HG02678 (cell line): ENCODE data around the gene FAM161B.
A peak's percentile ranks its signal among the peaks of the same experiment; 100 is the strongest.
"Not testable (repeated sequence)": the region's sequence is repeated elsewhere in the genome, so short reads cannot be mapped to it uniquely, and the experiment has no call there.

ENCODE experiments used
- ATAC-seq: cut with Tn5 transposase; IDR thresholded peaks from one replicate; pipeline ENCODE4 v1.9.1; 2021; ENCODE audit warnings: mild to moderate bottlenecking, moderate library complexity; ENCODE audit not compliant: unreplicated experiment

The FAM161B gene

DNA sequence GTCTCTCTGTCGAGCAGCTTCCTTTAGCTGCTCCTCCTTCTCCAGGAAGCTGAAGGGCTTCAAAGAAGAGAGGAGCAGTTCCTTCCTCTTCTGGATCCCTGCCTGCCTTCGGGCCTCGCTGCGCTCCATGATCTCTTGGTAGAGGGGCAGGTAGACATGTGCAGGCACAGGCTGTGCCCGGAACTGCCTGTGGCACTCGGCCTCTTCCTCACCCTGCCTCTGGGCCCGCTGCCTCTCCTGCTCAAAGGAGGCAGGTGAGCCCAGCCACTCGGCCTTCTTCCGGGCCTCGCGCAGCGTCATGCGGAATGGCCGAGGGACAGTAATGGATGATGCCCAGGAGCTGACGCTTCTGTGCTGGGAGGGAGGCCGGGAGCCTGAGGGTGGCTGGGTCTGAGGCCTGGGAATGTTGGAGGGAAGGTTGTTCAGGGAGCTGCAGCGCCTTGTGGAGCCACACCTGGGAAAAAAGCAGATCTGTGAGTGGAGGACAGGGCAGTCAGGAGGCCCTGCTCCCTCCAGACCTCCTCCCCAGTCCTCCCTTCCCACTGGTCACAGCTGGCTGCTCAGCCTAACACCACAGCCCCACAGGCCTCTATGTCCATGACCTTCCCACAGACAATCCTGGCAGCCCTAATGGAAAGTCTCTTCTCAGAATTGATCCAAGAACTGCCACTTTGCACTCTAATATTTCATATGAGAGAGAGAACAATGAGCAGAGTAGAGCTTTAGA, 5.3 kb downstream of the FAM161B start:
- ATAC-seq = no peak

DNA sequence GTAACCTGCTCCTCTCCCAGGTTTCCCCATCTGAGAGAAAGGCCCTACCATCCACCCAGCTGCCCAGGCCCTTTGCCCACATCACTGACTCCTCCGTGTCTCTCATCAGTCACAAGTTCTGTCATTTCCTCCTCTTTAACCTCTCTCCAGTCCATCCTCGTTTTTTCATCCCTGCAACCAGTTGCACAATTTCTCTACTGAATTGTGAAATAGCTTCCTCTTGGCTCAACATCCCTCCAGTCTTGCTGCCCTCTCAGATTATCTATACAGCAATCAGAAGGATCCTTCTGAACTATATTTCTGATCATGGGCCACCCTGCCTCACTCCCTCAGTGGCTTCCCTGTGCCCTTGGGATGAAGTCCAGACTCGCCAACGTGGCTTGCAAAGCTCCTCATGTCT, 6.8 kb downstream of the FAM161B start:
- ATAC-seq = no peak

DNA sequence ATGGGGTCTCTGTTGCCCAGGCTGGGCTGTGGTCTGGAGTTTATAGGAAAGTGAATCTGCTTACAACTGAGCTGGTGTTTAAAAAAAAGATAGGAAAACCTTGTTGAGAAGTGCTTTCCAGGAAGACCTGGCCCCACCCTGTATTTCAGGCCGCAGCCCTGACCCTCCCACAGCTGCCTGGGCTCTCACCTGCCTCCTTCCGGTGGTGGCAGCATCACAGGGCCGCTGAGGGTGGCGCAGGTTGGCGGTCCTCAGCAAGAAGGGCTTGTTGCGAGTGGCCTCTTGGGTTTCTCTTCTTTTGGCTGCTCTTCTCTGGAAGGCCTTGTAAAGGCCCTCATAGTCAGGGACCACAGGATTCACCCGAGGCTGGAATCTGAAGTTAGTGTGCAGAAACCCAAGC, 7.7 kb downstream of the FAM161B start:
- no peak for ATAC-seq

DNA sequence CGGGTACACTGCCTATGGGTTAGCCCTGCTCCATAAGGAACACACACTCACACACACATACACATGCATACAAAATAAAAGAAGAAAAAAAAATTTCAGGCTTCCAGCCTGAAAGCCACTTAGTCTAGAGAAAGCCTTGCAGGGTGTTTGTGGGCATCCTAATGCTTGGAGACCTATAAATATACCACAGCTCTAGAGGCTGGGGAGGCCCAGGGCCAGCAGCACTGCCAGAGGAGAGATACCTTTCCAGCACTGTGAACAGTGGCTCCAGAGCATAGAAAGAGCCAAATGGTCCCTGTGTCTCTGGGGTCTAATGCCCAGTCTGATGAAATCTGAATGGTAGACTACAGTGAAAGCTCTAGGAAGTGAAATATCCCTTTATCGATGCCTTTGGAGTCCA, 12.9 kb downstream of the FAM161B start:
- no peak for ATAC-seq

DNA sequence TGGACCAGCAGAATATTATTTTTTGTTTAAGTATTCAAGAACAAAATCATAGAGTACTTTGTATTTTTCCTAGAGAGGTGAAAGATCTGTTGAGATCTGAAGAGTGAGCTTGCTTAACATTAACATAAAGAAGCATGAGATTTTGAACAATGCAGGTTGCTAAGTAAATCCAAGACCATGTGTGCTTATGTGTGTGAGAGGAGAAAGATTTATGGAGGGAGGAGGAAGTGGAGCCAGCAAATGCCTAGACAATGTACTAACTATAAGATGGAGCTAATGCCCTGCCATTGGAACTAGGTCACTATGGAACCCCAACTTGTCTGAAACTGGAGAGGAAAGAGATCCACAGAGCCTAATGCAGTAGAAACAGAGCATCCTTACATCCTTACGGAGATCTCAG, 13.3 kb downstream of the FAM161B start:
- no peak for ATAC-seq

DNA sequence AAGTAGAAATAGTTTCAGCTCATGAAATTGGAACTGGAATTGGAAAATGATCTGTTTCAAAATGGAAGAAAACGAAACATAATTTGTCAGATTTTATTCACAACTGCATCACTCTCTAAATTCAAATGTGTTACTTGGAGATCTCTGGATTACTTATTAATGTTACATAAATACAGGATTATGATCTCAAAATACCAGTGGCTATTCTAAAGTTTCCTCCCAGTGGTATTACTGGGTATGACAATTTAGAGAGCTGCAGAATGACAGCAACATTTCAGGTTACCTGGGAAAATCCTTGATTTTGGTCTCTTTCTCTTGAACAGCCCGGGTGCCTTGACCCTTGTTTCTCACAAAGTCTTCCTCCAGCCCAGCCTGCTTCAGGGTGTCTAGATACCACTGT, 14.2 kb downstream of the FAM161B start:
- no peak for ATAC-seq

DNA sequence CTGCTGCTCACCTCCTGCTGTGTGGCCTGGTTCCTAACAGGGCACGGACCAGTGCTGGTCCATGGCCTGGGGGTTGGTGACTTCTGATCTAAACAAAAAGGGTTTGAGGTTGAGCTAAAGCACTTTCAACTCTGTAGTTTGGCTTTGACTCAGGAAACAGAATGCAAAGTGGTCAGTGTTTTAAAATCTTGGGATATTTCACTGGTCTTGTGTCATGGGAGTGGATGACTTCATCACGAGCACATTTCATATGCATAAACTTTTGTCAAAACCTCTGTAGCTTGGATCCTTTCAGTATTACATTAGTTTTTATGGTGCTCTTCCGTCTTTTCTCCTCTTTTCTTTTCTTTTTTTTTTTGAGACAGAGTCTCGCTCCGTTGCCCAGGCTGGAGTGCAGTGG, 25.6 kb downstream of the FAM161B start:
- ATAC-seq = no peak

DNA sequence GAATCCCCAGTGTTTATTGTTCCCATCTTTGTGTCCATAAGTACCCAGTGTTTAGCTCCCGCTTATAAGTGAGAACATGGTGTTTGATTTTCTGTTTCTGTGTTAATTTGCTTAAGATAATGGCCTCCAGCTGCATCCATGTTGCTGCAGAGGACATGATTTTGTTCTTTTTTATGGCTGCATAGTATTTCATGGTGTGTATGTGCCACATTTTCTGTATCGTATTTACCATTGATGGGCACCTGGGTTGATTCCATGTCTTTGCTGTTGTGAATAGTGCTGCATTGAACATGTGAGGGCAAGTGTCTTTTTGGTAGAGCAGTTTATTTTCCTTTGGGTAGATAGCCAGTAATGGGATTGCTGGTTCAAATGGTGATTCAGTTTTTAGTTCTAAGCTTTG, 30.4 kb downstream of the FAM161B start:
- not testable (repeated sequence) for ATAC-seq

DNA sequence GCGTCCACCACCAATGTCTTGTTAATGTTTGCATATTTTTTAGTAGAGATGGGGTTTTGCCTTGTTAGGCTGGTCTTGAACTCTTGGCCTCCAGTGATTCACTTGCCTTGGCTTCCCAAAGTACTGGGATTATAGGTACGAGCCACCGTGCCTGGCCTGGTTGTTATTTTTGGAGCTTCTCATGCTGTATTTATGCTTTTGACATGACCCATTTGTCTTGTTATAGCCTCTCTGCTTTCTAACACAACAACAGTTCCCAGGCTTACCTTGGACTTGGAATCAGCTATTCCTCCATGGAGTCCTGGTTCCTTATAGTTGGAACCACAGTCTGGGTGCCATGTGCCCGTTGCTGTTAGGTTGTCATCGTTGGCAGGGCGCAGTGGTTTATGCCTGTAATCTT, 33.6 kb downstream of the FAM161B start:
- ATAC-seq = no peak

DNA sequence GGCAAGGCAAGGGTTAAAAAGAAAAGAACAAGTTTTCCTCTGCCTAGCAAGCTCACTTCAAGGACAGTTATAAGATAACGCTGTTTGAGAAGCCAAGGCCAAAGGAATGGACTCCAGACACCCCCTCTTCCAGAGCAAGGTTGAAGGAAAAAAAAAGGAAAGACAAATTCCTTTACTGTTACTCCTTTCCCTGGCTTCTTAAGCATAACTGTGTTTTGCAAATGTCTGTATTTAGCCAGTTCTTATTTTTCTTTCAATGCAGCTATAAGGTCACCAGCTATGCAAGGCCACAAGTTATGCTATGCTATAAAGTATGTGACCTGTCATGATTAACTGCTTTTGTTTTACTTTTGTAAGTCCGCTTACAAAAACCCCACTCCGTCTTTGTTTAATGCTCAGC, 36.6 kb downstream of the FAM161B start:
- no peak for ATAC-seq

DNA sequence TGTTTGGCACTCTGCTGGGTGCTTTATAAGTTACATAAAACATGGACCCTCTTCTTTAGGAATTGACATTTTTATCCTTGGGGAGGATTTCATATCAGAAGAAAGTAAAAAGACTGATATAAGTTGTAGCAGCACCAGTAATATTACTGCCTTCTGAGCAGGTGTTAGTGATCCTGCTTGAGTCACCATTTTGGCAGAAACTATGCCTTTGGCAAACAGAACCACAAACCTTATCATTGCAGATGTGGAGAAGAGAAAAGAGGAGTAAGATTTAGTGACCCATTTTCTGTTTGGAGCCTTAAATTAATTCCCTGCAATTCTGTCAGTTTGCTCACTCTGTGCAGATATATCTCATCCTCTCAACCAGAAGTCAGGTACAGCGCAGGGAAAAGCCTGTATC, 40.2 kb downstream of the FAM161B start:
- ATAC-seq = no peak

DNA sequence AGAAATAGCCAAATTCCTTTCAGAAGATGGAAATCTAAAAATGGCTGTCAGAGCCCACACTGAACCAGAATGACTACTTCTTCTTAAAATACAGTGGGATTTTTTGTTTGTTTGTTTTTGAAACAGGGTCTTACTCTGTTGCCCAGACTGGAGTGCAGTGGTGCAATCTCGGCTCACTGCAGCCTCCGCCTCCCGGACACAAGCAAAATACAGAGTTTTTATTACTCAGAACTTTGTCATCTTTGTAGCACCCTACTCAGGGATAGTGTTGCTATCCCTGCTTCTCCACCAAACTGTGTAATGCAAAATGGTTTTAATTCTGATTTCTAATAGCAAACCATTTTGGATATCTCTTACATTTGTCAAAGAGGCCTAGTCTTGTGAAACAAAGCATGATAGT, 46.9 kb downstream of the FAM161B start:
- ATAC-seq = no peak

DNA sequence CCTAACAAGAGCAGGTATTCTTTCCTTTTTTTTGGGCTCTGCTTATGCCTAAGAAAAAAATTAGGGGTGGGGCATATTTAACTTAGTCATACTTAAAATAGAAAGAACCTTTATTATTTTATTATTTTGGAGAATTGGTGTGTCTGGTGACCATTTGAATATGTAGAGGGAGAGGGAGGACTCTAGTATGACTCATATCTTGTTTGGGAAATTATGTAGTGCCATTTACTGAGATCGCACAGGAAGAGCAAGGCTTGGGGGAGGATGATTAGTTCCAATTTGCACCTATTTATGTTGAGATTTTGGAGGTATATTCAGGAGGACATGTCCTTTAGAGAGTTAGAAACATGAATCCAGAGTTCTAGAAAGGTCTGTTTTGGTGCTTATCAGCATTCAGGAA, 53.4 kb downstream of the FAM161B start:
- no peak for ATAC-seq

DNA sequence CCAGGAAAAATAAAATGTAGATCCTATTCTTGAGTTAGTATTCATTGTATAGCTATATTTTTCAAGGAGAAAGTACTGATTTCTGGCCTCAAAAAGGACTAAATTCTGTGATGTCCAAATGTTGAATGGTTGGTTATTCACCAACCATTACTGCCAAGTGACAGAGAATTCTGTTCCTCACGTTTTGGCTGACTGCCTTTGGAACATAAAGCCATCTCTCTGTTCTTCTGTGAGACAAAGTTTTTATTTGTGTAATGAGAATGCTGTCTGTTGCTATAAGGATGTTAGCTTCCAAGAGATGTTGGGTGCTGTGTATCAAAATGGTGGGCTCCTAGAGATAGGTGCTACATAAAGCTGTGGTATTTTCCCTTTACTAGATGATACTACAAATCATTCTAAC, 54.0 kb downstream of the FAM161B start:
- no peak for ATAC-seq

DNA sequence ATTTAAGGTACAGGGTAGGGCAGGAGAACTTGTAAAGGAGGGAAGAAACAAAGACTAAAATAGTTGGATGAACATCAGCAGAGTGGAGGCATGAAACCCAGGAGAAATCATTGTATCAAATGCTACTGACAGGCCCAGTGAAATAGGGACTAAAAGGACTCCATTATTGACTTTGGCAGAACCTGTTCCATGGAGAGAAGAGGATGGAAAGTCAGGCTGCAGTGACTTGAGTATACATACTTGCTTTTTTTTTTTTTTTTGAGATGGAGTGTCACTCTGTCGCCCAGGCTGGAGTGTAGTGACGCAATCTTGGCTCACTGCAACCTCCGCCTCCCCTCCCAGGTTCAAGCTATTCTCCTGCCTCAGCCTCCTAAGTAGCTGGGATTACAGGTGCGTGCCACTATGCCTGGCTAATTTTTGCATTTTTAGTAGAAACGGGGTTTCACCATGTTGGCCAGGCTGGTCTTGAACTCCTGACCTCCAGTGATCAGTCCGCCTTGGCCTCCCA, 55.7 kb downstream of the FAM161B start:
- not testable (repeated sequence) for ATAC-seq

DNA sequence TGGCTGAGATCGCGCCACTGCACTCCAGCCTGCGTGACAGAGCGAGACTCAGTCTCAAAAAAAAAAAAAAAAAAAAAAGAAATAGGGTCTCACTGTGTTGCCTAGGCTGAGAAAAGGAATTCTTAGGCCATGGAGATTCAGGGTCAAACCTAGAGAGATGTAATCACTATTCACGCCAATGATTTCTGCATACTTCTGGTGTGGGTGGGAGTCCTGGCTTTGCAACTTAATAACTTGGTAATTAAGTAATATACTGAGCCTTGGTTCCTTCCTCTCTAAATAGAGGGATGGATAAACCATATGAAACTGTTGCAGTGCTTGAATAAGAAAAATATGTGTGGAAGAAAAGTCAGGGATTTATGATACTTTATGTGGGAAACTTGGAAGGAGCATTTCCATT, 60.5 kb downstream of the FAM161B start:
- ATAC-seq = no peak

DNA sequence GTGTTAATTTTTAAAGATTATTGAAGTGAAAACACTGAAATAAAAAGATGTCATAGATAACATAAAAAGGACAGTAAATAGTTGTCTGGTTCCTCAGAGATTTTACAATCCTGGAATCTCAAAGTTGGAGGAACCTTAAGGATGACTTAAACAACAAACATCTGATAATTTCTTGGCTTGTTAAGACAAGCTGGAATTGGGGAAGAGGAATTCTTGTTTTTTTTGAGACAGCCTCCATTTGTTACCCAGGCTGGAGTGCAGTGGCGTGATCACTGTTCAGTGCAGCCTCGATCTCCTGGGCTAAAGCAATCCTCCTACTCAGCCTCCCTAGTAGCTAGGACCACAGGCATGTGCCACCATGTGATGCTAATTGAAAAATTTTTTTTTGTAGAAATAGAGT, 60.9 kb downstream of the FAM161B start:
- no peak for ATAC-seq

DNA sequence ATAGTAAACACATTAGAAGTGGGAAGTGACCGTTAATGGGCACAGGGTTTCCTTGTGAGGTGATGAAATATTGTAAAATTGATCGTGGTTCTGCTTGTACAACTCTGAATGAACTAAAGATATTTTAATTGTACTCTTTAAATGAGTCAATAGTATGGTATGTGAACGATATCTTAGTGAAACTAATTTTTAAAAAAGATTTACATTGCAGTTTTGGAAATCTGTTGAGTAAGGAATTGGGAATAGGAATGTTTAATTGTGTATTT, 61.5 kb downstream of the FAM161B start:
- ATAC-seq = no peak

DNA sequence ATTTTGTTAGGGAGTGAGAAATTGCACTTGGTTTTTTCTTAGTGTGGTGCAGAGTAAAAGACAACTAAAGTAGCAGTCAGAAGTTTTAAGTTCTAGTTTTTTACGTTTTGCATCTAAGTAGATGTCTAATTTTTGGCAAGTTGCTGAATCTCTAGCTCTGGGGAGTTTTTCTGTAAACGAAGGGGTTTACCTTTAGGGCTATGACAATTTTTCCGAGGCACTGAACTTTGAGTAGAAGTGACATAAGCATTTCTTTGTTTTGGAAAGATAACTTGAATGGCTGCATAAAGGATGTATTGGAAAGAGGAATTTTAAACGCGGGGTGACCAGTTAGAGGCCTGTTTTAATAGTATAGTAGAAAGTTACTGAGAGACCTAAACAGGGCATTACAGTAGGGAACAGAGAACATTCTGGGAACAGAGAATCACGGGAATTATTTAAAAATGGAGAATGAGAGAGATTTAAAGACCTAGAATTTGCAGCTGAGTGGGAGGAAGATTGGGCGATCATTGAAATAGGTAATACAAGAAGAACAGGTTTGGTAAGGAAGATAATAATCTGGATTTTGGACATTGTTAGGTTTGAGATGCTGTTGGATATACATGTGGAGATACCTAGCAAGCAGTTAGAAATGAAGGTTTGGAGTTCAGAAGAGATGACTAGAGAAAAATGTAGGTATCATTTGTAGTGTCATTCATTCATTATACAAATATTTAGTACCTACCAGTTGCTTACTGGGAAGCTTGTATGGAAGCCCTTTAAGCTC, 62.0 kb downstream of the FAM161B start:
- ATAC-seq = no peak

DNA sequence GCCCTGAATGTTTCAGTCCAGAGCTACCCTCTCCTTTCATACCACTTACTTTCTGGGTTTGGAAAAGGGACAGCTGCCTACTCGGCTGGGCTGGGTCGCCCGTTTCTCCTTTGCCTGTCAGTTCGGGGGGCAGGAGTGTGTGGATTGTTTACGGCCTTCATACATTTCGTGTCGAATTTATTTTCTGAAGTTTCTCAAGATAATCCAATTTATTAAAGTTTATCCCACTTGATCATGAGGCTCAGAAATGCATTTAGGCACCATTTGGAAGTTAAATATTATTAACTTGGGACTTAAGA, 62.6 kb downstream of the FAM161B start:
- ATAC-seq = no peak

DNA sequence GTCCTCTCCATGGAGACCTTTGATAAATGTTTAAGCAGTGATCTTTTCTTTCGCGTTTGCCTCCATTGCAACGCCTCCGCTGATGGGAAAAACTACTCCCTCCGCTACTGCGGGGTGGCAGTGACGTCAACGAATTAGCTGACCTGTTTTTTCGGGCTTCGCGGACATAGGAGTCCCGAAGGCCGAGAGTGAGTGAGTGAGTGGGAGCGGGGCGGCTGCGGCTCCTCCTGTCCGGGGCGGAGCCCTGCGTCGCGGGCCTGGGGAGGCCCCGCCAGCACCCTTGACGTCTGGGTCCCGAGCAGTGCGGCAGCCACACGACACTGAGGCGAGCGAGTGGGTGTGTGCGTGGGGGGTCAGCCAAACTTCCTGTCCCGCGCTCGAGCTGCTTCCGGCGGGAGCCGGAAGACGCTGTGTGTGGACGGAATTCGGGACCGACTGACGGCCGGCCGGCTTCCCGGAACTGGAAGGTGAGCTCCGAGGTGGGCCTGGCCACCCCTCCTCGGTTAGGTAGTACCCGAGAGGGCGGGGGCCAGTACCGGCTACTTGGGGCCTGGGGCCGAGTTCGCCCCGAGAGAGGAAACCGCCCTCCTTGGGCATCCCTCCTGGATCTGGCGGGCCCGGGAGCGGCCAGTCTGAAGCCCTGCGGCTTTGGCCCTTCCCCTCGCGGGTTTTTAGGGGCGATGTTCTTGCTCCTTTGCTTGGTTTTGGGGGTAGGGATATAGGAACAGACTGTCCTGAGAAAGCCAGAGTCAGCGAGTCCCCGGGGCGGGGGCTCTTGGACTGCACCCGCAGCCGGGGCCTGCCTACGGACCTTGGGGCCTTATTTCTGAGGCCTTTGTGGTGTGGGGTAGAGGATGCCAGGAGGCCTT, 63.2 kb downstream of the FAM161B start, which contains the start of gene ZNF410:
TSS of gene ZNF410 (plus strand) at position 411 of the 869 bp plus-strand sequence. CDS start 5,317 bp downstream, outside the sequence.
- ATAC-seq = peak; percentile 97
